IMR-90 (cell line): ENCODE results near the gene CRCP. TPM values are rescaled to one million over a fixed set of nuclear protein-coding genes. Genes with fewer than 3 reads are reported as not detected.

Experiments used
- ATAC-seq: fragments of 200-7000 bp; cut with Tn5 transposase; 2 replicates; pipeline ENCODE4 v1.9.1; 2020; ENCODE audit warnings: low read depth, mild to moderate bottlenecking, moderate library complexity
- BruUV-seq: library from RNA; stranded (reverse); fragments of 400-500 nt; replicated peaks from 2 replicates; lab custom pipeline; 2021; lab: Mats Ljungman, UMichigan
- CTCF ChIA-PET: fragments of 300-600 bp; formaldehyde crosslinking; extraction: SDS; loops from one replicate; lab custom pipeline; 2021; ENCODE audit warnings: antibody characterized with exemption; lab: Yijun Ruan, JAX
- POLR2A ChIA-PET: fragments of 300-600 bp; sonication (Branson Sonifier 250); formaldehyde crosslinking; loops from one replicate; lab custom pipeline; 2022; ENCODE audit warnings: antibody characterized with exemption; ENCODE audit not compliant: unreplicated experiment; lab: Charles Lee
- DNase-seq: peaks from one replicate; pipeline ENCODE4 v3.0.0; 2013
- H2AFZ ChIP-seq: replicated peaks from 2 replicates; pipeline ENCODE3; 2013; ENCODE audit warnings: low read length, mild to moderate bottlenecking; ENCODE audit not compliant: poor library complexity
- H2AK5ac ChIP-seq: 2 replicates; pipeline ENCODE4 v1.6.1; 2013; ENCODE audit warnings: low read depth, low read length, inconsistent platforms
- H2AK9ac ChIP-seq: replicated peaks from 2 replicates; pipeline ENCODE3; 2013; ENCODE audit warnings: mild to moderate bottlenecking, low read depth, low read length, moderate library complexity; ENCODE audit not compliant: poor library complexity
- H2BK120ac ChIP-seq: 2 replicates; pipeline ENCODE4 v1.6.1; 2013; ENCODE audit warnings: low read depth, low read length, inconsistent platforms
- H2BK15ac ChIP-seq: 3 replicates; pipeline ENCODE4 v1.6.1; 2013; ENCODE audit warnings: low read depth, low read length, inconsistent platforms
- H2BK20ac ChIP-seq: 2 replicates; pipeline ENCODE4 v1.6.1; 2013; ENCODE audit warnings: low read depth, mild to moderate bottlenecking, inconsistent platforms, low read length, moderate library complexity
- H2BK5ac ChIP-seq: 2 replicates; pipeline ENCODE4 v1.6.1; 2013; ENCODE audit warnings: mild to moderate bottlenecking, low read depth, low read length, inconsistent platforms; ENCODE audit not compliant: poor library complexity, severe bottlenecking
- H3K14ac ChIP-seq: replicated peaks from 2 replicates; pipeline ENCODE4 v1.6.1; 2013; ENCODE audit warnings: low read depth, low read length, inconsistent platforms
- H3K18ac ChIP-seq: 2 replicates; pipeline ENCODE4 v1.6.1; 2013; ENCODE audit warnings: low read depth, low read length, control low read depth
- H3K23ac ChIP-seq: 2 replicates; pipeline ENCODE4 v1.6.1; 2013; ENCODE audit warnings: low read depth, low read length, inconsistent platforms
- H3K27ac ChIP-seq: 2 replicates; pipeline ENCODE4 v1.5.1; 2013; ENCODE audit warnings: mild to moderate bottlenecking, control low read depth, low read length; ENCODE audit not compliant: insufficient read depth
- H3K27me3 ChIP-seq: 2 replicates; pipeline ENCODE4 v1.6.1; 2013; ENCODE audit warnings: low read length; ENCODE audit not compliant: control insufficient read depth, insufficient read depth
- H3K36me3 ChIP-seq: 2 replicates; pipeline ENCODE4 v1.6.1; 2013; ENCODE audit warnings: low read length, mixed read lengths; ENCODE audit not compliant: control insufficient read depth, insufficient read depth
- H3K4ac ChIP-seq: 2 replicates; pipeline ENCODE4 v1.6.1; 2013; ENCODE audit warnings: low read depth, low read length, inconsistent platforms
- H3K4me1 ChIP-seq: 2 replicates; pipeline ENCODE4 v1.6.1; 2013; ENCODE audit warnings: low read length, mixed read lengths; ENCODE audit not compliant: control insufficient read depth, insufficient read depth
- H3K4me2 ChIP-seq: 2 replicates; pipeline ENCODE4 v1.6.1; 2013; ENCODE audit warnings: low read depth, mild to moderate bottlenecking, control low read depth, low read length, moderate library complexity
- H3K4me3 ChIP-seq: 2 replicates; pipeline ENCODE4 v1.5.1; 2013; ENCODE audit warnings: low read depth, mild to moderate bottlenecking, control low read depth, low read length, moderate library complexity; ENCODE audit not compliant: insufficient read depth
- H3K56ac ChIP-seq: 2 replicates; pipeline ENCODE4 v1.6.1; 2013; ENCODE audit warnings: low read length, inconsistent platforms; ENCODE audit not compliant: insufficient read depth; ENCODE audit errors: extremely low read depth
- H3K79me1 ChIP-seq, 2 experiments: 2 replicates each; pipeline ENCODE4 v1.6.1; 2013; ENCODE audit warnings: low read length in 2 of 2, inconsistent platforms in 1 of 2, low read depth in 1 of 2
- H3K9ac ChIP-seq: 2 replicates; pipeline ENCODE4 v1.6.1; 2013; ENCODE audit warnings: low read depth, low read length, control low read depth
- H3K9me1 ChIP-seq: 2 replicates; pipeline ENCODE4 v1.6.1; 2013; ENCODE audit warnings: low read length, inconsistent platforms; ENCODE audit not compliant: insufficient read depth
- H3K9me3 ChIP-seq: 2 replicates; pipeline ENCODE4 v1.6.1; 2013; ENCODE audit warnings: low read length; ENCODE audit not compliant: control insufficient read depth, insufficient read depth
- H4K20me1 ChIP-seq: 2 replicates; pipeline ENCODE4 v1.6.1; 2013; ENCODE audit warnings: low read length, inconsistent platforms; ENCODE audit not compliant: insufficient read depth
- H4K5ac ChIP-seq: 2 replicates; pipeline ENCODE4 v1.6.1; 2013; ENCODE audit warnings: mild to moderate bottlenecking, low read depth, low read length, control low read depth
- H4K8ac ChIP-seq, 2 experiments: 2 replicates each; pipeline ENCODE4 v1.6.1; 2013; ENCODE audit warnings: low read depth in 2 of 2, low read length in 2 of 2, control low read depth in 1 of 2, inconsistent platforms in 1 of 2
- H4K91ac ChIP-seq: 2 replicates; pipeline ENCODE4 v1.6.1; 2013; ENCODE audit warnings: low read depth, low read length, inconsistent platforms; ENCODE audit not compliant: insufficient read depth
- BHLHE40 ChIP-seq: fragments of 150-350 bp; IDR thresholded peaks from 2 replicates; pipeline ENCODE4 v1.6.1; 2016; ENCODE audit warnings: mild to moderate bottlenecking, low read depth, low read length
- CEBPB ChIP-seq: IDR thresholded peaks from 2 replicates; pipeline ENCODE4 v1.6.1; 2012; ENCODE audit warnings: low read depth, low read length, improper control_type of control experiment
- CHD1 ChIP-seq: IDR thresholded peaks from 2 replicates; pipeline ENCODE4 v1.6.1; 2012; ENCODE audit warnings: low read depth, low read length, improper control_type of control experiment
- FOS ChIP-seq: fragments of 150-350 bp; IDR thresholded peaks from 2 replicates; pipeline ENCODE4 v1.6.1; 2016; ENCODE audit warnings: low read depth, low read length
- MAFK ChIP-seq: IDR thresholded peaks from 2 replicates; pipeline ENCODE4 v1.6.1; 2012; ENCODE audit warnings: low read depth, low read length, improper control_type of control experiment
- MAZ ChIP-seq: IDR thresholded peaks from 2 replicates; pipeline ENCODE4 v1.6.1; 2012; ENCODE audit warnings: low read depth, mild to moderate bottlenecking, low read length, improper control_type of control experiment, moderate library complexity, borderline replicate concordance
- MXI1 ChIP-seq: IDR thresholded peaks from 2 replicates; pipeline ENCODE4 v1.6.1; 2012; ENCODE audit warnings: low read depth, mild to moderate bottlenecking, low read length, moderate library complexity, borderline replicate concordance
- NFE2L2 ChIP-seq: fragments of 150-350 bp; IDR thresholded peaks from 2 replicates; pipeline ENCODE4 v1.6.1; 2016; ENCODE audit warnings: low read depth, mild to moderate bottlenecking, low read length
- POLR2A ChIP-seq: IDR thresholded peaks from 2 replicates; pipeline ENCODE4 v1.6.1; 2012; ENCODE audit warnings: mild to moderate bottlenecking, low read depth, low read length
- RAD21 ChIP-seq: IDR thresholded peaks from 2 replicates; pipeline ENCODE4 v1.6.1; 2012; ENCODE audit warnings: low read length, improper control_type of control experiment
- RCOR1 ChIP-seq: IDR thresholded peaks from 2 replicates; pipeline ENCODE4 v1.6.1; 2012; ENCODE audit warnings: mild to moderate bottlenecking, low read length, improper control_type of control experiment; ENCODE audit not compliant: insufficient replicate concordance
- RFX5 ChIP-seq: IDR thresholded peaks from 2 replicates; pipeline ENCODE4 v1.8.0; 2012; ENCODE audit warnings: low read depth, mild to moderate bottlenecking, low read length, moderate library complexity
- SMC3 ChIP-seq: fragments of 150-350 bp; IDR thresholded peaks from 2 replicates; pipeline ENCODE4 v1.6.1; 2016; ENCODE audit warnings: low read depth, mild to moderate bottlenecking, antibody characterized with exemption, low read length, moderate library complexity
- WGBS, 2 experiments: methylation state at CpG; one replicate each; pipeline versions ENCODE4 v1.1.5 to v1.1.7; 2013; ENCODE audit warnings: missing lambda C conversion rate in 2 of 2; ENCODE audit not compliant: insufficient read length in 1 of 2; ENCODE audit errors: extremely low coverage in 2 of 2; 5-methylcytosine and 5-hydroxymethylcytosine counted together
- dilution Hi-C: fragments of 300-500 bp; cut with HindIII; formaldehyde crosslinking; loops from one replicate; pipeline ENCODE4 v1.14.3; 2018; ENCODE audit warnings: low sequenced_read_pairs; ENCODE audit not compliant: unreplicated experiment
- in situ Hi-C: fragments of 300-500 bp; cut with MboI; formaldehyde crosslinking; loops from 3 replicates; pipeline ENCODE4 v1.14.3; 2019; ENCODE audit warnings: low sequenced_read_pairs, inconsistent platforms, mixed read lengths
- intact Hi-C: fragments of 100-400 bp; cut with micrococcal nuclease; formaldehyde crosslinking; loops from 2 replicates; pipeline ENCODE4 v1.10.0; 2022
- polyA plus RNA-seq, 3 experiments: library from polyadenylated mRNA; depleted of rRNA; stranded (reverse); fragments of >200 nt; gene quantifications; 2 replicates each; pipeline ENCODE4 v1.2.3, GENCODE V29; 2012; ENCODE audit warnings: low replicate concordance in 1 of 3
- total RNA-seq: library from RNA; depleted of rRNA; stranded (reverse); fragments of >200 nt; gene quantifications from 2 replicates; pipeline ENCODE4 v1.2.3, GENCODE V29; 2012
- TF ChIP-seq, protein P1 (sequence below): fragments of 150-350 bp; IDR thresholded peaks from 2 replicates; pipeline ENCODE4 v1.6.1; 2017; ENCODE audit warnings: mild to moderate bottlenecking, antibody characterized with exemption, low read length, low read depth
- TF ChIP-seq, protein P2 (sequence below): fragments of 150-350 bp; IDR thresholded peaks from 2 replicates; pipeline ENCODE4 v1.6.1; 2016; ENCODE audit warnings: low read depth, mild to moderate bottlenecking, low read length, moderate library complexity, borderline replicate concordance
- TF ChIP-seq, protein P3 (sequence below): conservative IDR thresholded peaks from 2 replicates; pipeline ENCODE4 v1.5.1; 2012; ENCODE audit warnings: mild to moderate bottlenecking, low read depth, low read length, improper control_type of control experiment

CRCP gene
- total and polyA plus RNA-seq, 2 of the 4 experiments (the other 2 are of a cell fraction): 22.9 to 37.5 TPM

DNA sequence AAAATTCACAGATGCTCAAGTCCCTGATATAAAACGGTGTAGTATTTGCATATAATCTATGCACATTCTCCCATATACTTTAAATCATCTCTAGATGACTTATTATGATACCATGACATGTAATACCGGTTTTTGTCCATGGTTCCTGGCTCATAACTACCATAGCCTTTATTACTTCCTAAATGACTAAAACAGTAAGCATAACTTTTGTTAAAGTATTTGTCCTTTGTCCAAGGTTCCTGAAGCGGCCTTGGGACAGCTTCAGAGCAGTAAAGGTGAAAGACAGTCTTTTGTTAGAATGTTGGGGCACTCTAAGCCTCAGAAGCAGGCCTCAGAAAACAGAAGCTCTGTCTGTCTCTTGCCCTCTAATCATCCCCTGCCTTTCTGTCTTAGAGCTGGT is 4.0 kb downstream of the CRCP start:
- Histone ChIP-seq H4K91ac (no peak overlapping the region), H3K9me3 (no peaks in the 10 kb centered on the region), H3K27ac (no peak overlapping the region), H3K27me3 (no peaks in the 10 kb centered on the region), H2BK15ac (no peak overlapping the region), H3K4ac (no peak overlapping the region), H3K9ac (no peak overlapping the region), H4K20me1 (peaks cover 28% of the 10 kb centered on the region), H3K4me1 (peaks cover 4% of the 10 kb centered on the region; the same call in 1 of the 2 replicates), H4K5ac (no peak overlapping the region), H3K36me3 (peaks cover 4% of the 10 kb centered on the region), H2BK120ac (no peak overlapping the region), H3K14ac (no peak overlapping the region), H2BK20ac (no peak overlapping the region), H3K23ac (peak overlapping the region; percentile 51), H2AFZ (no peak overlapping the region), H3K79me1 (peaks cover 11 to 65% of the 10 kb centered on the region in 2 experiments), H3K56ac (no peak overlapping the region), H3K4me2 (no peak overlapping the region), H4K8ac (no peak overlapping the region), H2BK5ac (no peak overlapping the region), H2AK5ac (no peak overlapping the region), H3K18ac (no peak overlapping the region), H2AK9ac (no peak overlapping the region), H3K4me3 (no peak overlapping the region), H3K9me1 (peaks cover 14% of the 10 kb centered on the region)
- no peak for ATAC-seq
- in situ Hi-C loops: no loop called here
- POLR2A ChIA-PET: no interaction called here
- intact Hi-C loops: loop anchor here (5.0 kb wide), 1 partner anchor 86 kb away; no protein-coding TSS in a partner anchor
- WGBS, 2 experiments: no CpG with 5 or more reads among the region's 3 CpGs
- dilution Hi-C loops: no loop called here
- CTCF ChIA-PET: no interaction called here
- TF ChIP-seq POLR2A: no peak
- TF ChIP-seq RCOR1: no peak
- TF ChIP-seq MAFK: no peak
- no peak for TF ChIP-seq SMC3
- TF ChIP-seq MAZ: no peak
- TF ChIP-seq BHLHE40: no peak
- TF ChIP-seq CEBPB: no peak
- TF ChIP-seq NFE2L2: no peak
- TF ChIP-seq CHD1: no peak
- no peak for TF ChIP-seq FOS
- TF ChIP-seq, protein P1, sequence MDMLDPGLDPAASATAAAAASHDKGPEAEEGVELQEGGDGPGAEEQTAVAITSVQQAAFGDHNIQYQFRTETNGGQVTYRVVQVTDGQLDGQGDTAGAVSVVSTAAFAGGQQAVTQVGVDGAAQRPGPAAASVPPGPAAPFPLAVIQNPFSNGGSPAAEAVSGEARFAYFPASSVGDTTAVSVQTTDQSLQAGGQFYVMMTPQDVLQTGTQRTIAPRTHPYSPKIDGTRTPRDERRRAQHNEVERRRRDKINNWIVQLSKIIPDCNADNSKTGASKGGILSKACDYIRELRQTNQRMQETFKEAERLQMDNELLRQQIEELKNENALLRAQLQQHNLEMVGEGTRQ: no peak
- no peak for TF ChIP-seq RFX5
- TF ChIP-seq, protein P2, sequence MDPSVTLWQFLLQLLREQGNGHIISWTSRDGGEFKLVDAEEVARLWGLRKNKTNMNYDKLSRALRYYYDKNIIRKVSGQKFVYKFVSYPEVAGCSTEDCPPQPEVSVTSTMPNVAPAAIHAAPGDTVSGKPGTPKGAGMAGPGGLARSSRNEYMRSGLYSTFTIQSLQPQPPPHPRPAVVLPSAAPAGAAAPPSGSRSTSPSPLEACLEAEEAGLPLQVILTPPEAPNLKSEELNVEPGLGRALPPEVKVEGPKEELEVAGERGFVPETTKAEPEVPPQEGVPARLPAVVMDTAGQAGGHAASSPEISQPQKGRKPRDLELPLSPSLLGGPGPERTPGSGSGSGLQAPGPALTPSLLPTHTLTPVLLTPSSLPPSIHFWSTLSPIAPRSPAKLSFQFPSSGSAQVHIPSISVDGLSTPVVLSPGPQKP: no peak
- TF ChIP-seq RAD21: no peak
- TF ChIP-seq, protein P3, sequence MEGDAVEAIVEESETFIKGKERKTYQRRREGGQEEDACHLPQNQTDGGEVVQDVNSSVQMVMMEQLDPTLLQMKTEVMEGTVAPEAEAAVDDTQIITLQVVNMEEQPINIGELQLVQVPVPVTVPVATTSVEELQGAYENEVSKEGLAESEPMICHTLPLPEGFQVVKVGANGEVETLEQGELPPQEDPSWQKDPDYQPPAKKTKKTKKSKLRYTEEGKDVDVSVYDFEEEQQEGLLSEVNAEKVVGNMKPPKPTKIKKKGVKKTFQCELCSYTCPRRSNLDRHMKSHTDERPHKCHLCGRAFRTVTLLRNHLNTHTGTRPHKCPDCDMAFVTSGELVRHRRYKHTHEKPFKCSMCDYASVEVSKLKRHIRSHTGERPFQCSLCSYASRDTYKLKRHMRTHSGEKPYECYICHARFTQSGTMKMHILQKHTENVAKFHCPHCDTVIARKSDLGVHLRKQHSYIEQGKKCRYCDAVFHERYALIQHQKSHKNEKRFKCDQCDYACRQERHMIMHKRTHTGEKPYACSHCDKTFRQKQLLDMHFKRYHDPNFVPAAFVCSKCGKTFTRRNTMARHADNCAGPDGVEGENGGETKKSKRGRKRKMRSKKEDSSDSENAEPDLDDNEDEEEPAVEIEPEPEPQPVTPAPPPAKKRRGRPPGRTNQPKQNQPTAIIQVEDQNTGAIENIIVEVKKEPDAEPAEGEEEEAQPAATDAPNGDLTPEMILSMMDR: no peak
- no peak for TF ChIP-seq MXI1
- DNase-seq: no peak
- BruUV-seq: no TSS peak
